CD4-positive, alpha-beta T cell treated with Interleukin-2 at 100 ng/mL for 4 hours (primary cell): Measurements from ENCODE around the gene NTN3.
"Not testable (repeated sequence)": the region's sequence is repeated elsewhere in the genome, so short reads cannot be mapped to it uniquely, and the experiment has no call there.

Experiments
- DNase-seq: peaks from one replicate; pipeline ENCODE4 v3.0.0-alpha.2; 2020; ENCODE audit warnings: low spot score

Gene NTN3

DNA sequence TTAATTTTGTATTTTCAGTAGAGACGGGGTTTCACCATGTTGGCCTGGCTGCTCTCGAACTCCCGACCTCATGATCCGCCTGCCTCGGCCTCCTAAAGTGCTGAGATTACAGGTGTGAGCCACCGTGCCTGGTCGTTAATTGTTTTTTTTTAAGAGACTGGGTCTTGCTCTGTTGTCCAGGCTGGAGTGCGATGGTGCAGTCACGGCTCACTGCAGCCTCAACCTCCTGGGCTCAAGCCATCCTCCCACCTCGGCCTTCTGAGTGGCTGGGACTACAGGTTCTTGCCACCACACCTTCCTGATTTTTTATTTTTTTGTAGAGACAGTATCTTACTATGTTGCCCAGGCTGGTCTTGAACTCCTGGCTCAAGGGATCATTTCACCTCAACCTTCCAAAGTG is 8.9 kb downstream of the NTN3 start:
- not testable (repeated sequence) for DNase-seq

DNA sequence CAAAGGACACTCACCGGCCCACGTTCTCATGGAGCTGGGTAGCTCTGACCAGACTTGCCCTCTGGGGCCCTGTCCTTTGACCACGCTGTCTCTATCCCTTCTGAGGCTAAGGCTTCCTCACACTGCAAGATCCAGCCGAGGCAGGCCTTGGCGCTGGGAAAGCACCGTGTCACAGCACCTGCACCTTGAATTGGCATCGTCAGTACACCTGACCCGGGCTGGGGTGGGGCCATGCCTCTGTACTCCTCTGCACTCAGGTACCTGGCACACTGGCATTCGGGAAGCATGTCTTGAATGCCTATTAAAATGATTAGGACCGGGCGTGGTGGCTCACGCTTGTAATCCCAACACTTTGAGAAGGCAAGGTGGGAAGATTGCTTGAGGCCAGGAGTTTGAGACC is 9.9 kb downstream of the NTN3 start:
- DNase-seq = no peak

DNA sequence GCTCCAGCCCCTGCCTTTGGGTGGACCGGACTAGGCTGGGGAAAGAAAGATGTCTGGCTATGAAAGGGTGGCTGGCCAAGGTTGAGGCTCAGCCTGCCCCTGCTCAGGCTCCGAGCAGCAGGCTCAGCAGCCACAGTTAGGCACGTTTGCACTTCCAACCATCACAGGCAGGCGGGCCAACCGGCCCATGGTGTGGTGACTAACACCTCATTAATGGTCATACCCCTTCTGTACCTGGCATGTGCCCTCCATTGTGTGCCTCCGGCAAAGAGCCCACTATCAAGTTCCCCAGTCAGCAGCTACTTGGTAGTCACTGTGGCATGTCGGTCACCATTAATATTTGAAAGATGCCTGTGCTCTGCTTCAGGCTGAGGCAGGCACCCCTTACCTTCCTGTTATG is 10.6 kb downstream of the NTN3 start:
- no peak for DNase-seq

DNA sequence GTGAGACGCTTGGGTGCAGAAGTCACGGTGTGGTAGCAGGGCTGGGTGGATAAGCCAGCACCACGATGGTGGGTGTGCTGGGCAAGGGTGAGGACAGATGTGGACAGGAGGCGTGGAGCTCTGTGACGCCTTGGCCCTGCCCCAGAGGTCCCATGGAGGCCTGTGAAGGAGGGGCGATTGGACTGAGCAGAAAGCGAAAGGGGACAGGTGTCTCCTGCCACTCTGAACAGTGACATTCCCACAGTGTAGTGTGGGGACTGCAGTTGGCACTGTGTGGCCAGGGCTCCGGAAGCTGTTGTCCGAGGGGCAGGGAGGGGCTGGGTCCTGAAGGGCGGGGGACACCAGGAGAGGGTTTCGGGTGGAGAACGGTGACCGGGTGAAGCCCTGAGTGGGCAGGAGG is 11.2 kb downstream of the NTN3 start:
- DNase-seq = no peak

DNA sequence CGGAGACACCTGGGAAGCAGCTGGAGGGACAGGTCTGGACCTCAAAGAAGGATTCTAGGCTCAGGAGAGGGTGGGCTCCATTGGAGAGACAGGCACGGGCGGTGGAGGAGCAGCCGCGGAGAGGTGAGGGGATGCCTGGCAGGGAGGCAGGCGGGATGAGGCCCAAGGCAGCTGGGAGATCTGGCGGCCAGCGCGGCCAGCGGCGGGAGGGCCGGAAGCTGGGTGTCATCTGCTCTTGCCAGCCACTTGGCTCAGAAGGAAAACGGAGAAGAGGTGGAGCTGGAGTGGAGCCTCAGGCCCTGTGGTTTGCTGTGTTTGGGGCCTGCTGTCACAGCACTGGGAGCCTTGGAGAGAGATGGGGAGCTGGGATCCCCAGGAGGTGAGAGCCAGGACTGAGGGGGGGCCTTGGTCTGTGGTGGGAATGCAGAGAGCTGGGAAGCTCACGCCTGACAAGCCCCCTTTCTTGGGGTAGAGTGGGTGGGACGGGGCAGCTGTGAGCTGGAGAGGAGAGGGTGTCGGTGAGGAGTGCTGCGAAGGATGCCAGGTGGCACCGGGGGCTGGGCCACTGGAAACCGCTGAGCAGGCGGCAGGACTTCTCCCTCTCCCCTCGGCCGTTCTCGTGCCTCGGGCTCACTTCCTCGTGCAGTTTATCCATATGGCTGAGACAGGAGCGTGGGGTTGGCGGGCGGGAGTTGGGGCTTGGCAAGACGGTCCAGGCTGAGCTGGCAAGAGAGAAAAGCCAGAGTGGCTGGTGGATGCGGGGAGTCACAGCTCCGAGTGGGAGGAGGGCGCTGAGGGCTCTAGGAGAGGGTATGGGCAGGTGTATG is 11.8 kb downstream of the NTN3 start:
- DNase-seq = no peak

DNA sequence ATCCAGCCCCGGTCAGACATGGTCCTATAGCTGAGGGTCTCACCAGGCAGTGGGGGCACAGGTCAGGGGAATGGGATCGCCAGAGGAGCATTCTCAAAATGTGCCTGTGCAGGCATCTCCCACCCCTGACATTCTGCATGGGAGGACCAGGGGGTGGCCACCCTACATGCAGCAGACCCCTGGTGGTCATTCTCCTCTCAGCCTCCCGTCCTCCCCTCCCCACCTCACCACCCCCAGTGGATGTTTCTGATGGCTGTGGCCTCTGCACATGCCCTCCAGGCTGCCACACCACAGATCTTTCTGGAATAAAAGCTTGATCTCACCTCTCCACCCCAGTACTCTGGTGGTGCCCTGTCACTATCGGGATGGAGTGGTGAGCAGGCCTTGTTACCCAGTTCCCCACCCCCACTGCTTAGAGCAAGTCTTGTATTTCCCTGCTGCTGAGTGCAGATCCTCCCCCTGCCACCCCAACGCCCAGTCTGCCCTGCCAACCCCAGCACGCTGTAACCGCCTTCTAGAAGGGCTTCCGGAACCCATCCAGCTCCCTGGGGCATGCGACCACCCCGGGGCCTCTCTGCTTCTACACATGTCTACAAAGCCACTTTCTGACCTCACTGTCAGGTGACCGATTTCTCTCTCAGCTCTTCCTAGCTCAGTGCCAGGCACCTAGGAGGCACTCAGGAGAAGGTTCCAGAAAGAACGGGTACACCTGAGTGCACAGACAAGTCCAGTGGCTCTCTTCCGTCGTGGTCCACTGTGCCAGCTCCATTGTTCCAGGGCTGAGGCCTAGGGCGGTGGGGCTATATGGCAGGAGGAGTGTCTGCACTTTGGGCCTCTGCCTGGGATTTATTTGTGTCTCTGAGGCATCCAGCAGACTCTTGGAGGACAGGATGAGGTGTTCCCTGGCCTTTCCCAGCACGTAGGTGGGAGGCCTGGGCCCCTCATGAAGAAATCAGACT is 13.1 kb downstream of the NTN3 start:
- DNase-seq = no peak

DNA sequence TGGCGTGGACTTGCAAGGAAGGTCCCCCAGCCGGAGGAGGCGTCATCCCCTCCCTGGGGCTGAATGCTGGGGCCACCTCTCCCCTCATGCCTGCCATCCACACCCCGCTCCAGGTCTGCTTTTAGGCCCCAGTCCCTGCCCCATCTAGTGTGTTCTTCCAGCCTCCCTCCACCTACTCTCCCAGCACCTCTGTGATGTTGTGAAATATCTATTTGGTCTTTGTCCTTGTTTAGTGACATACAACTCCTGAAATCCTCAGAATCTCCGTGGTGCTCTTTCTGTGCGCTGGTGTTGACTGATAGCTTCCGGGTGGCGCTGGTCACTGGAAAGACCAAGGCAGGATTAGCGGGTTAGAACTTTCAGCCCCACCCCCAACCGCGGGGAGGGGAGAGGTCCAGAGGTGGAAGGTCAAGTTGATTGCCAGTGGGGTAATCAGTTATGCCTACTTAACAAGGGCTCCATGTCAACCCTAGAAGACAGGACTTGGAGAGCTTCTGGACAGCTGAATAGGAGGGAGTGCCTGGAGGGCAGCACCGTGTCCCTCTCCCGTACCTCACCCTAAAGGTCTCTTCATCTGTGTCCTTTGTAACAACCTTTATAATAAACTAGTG is 13.9 kb downstream of the NTN3 start:
- DNase-seq = no peak

DNA sequence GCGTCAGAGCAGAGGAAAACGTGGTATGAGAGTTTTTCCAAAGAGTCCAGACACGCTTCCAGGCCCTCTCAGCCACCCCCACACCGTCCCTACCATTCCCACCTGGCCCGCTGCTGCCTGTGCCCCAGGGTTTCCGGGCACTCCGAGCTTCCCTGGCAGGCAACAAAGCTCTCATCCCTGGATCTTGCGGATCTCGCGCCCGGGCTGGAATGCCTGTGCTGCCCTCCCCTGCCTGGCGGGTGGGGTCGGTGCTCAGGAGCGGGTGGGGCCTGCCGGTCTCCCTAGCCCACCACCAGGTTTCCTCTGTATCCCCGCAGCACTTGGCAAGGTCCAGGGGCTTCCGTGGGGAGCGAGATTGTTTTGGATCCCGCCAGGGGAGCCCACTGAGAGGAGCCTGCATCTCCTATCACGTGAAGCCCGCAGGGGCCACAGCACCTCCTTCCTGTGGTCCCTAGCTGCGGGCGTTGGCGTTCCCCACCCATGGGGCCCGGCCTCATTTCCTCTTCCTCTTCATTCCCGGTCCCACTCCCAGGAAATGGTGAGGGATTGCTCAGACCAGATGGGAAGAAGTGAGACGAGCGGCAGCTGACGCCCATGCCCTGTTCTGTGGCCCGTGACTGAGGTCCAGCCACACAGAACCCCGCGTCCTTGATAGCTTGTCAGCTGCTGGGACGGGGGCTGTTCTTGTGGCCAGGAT is 14.9 kb downstream of the NTN3 start:
- no peak for DNase-seq

DNA sequence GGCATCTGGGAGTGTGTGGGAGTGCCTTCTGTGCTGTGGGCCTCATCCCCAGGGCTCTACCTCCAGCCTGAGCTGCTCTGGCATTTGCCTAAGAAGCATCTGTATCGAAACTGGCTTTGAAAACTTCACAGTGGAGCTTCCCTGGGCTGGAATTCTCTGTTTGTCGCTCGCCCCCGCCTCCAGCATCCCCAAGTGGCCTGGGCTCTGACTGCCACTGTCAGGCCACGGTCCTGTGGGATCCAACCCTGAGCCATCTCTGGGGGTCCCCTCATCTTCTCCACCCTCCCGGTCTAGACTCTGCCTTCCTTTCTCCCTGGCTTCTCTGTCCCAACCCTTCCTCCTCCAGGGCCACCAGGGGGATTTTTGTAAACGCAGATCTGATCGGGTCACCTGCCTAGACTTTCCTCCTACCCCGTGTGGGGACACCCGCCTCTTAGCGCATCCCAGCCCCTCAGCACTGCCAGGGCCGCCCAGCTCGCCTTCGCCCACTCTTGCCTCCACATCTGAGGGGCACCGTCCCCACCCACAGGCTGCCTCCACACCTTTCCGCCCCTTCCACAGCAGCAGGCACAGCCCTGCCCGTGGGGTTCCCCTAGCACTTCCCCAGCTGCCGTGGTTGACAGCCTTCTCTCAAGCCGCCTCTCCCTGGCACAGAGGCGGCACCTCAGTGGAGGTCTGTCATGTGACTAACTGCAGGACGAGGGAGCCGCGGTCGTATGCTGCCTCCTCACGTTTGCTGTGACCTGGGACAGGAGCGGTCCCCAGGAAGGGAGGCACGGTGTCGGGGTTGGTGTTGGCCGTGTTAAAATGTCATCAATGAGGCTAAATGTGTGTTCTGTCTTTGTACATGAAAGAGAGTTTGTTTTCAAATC is 15.8 kb downstream of the NTN3 start:
- peak; percentile 83 for DNase-seq

DNA sequence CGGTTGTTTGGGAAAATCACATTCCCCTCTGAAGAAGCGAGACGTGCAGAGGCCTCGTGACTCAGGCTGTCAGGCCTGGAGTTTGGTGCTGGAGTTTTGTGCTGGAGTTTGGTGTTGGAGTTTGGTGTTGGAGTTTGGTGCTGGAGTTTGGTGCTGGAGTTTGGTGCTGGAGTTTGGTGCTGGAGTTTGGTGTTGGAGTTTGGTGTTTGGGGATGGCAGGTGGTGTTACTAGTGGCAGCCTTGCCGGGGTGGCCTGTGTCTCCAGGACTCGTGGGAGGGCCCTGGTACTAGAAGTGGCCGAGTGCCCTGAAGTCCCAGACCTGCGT is 16.4 kb downstream of the NTN3 start:
- DNase-seq = no peak

DNA sequence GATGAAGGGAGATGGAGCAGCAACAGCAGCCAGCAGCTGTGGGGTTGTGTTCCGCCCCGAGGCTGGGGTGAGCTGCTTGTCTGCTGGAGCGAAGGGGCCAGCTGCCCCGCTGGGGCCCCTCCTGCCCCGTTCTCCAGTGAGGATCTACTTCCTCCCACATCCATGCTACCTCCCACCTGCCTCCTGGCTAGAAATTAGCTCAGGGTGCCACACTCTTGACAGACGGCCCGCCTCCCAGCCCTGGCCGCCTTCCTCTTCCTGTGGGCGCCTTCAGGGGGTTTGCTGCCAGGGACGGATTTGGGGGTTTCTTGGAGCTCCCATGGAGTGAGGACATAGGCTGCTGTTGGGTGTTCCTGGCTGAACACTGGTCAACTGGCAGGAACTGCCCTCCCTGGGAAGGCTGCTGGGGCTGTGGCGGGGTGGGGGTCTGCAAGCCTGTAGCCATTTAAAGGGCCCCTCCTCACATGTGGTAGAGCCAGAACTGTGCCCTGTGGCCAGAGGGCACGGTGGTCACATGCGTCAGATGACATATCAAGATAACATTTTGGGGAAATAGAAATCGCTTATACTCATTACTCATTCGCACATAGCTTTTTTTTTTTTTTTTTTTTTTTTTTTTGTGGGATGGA is 16.9 kb downstream of the NTN3 start:
- DNase-seq = no peak

DNA sequence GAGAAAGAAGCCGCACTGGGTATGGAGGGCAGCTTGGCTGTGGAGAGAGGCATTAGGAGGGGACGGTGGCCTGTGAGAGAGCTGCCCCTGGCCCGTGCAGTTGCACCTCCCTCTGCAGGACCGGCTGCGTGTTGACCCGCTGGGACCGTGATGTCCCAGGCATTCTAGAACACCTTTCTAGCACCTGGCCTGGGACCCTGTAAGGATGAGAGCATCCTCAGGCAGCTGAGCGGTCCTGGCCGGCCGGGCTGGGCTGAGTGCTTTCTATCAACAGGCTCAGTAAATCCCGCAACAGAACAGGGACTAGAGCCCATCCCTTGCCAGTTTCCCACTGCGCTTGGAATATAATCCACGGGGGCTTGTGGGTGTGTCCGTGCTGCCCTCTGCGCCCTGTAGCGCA is 18.5 kb downstream of the NTN3 start:
- DNase-seq = no peak

DNA sequence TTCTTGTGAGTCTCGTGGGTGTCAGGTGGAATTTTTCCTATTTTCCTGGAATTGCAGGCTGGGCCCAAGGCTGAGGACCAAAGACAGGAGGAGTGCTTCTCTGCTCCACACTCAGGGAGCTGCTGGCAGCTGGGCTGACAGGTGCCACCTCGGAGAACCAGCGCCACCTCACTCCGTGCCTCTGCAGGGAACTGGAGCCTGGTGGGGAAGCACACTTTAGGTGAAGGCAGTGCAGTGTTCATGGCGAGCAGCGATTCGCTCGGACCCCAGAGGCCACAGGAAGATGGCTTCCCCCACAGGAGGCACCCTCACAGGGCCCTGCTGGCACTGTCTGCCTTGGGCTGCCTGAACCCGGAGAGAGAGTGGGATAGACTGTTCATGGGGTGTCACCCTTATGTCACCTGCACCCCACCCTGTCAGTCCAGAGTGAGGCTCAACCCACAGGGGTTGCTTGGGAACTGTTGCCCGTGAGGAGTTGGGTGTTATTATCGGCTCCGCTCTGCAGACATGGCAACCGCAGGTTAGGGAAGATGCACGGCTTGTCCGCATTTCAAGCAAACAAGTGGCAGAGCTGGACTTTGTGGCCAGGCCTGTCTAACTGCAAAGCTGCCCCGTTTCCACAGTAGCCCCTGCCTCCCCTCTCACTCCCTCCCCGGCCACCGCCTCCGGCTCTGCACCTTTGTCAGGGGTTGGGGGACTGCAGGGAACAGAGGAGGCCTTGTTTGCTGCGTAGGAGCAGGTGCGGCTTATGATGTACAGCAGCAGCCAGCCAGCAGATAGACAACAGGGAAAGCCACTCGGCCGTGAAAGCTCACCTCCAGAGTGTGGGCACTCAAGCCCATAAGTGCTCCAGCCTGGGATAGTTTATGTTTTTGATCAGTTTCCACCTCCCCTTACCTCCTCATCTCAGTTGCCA is 19.4 kb downstream of the NTN3 start:
- DNase-seq = no peak

DNA sequence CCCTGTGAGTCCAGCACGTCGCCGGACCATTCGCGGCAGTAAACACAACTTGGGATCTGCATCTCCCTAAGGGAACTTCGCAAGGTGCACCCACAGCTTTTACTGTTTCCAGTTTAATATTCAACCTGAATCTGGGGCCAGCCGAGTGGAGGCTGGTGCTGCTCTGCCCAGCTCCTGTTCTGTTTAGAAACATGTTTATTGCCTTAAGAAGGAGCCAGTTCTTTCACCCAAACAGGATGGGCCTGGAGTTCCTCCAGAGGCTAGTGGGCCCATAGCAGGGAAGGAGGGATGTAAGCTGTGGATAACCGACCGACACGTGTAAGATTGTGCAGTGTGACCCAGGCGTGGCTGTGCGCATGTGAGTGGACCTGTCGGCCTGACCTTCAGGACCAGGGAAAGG is 21.2 kb downstream of the NTN3 start:
- DNase-seq = no peak

DNA sequence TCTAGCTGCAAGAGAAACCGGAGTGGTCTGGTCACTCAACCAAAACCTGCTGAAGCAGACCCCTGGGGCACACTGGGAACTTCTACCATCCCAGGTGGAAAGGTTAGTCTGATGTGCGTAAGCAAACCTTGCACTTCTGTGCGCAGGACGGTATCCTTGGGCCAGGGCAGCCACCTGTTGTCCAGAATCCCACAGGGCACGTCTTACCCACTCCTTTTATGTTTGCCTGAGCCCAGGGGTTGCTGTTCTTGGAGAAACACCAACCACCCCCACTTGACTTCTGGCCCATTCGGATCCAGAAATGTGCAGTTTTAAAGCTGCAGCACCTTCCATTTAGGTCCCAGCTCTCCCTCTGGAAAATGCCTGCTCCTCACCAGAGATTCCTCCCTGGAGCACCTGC is 22.5 kb downstream of the NTN3 start:
- no peak for DNase-seq

DNA sequence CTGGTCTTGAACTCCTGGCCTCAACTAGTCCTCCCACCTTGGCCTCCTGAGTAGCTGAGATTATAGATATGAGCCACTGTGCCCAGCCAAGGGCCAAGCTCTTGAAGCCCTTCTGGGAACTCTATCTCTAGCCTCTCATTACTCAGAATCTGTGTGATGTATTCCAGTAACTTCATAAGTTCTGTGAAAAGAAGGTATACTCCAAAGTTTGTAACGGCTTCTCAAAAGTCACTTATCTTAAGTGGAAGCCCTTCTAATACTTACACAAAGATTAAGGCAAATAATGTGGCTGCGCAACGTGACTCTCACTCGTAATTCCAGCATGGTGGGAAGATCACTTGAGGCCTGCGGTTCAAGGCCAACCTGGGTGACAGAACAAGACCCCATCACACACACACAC is 23.5 kb downstream of the NTN3 start:
- no peak for DNase-seq

DNA sequence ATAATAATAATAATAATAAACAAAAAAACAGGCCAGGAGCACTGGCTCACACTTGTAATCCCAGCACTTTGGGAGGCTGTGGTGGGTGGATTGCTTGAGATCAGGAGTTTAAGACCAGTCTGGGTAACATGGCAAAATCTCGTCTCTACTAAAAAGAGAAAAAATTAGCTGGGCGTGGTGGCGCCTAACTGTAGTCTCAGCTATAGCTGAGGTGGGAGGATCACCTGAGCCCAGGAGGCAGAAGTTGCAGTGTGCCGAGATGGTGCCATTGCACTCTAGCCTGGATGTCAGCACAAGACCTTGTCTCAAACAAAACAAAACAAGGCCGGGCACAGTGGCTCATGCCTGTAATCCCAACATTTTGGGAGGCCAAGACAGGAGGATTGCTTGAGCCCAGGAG is 23.9 kb downstream of the NTN3 start:
- no peak for DNase-seq

DNA sequence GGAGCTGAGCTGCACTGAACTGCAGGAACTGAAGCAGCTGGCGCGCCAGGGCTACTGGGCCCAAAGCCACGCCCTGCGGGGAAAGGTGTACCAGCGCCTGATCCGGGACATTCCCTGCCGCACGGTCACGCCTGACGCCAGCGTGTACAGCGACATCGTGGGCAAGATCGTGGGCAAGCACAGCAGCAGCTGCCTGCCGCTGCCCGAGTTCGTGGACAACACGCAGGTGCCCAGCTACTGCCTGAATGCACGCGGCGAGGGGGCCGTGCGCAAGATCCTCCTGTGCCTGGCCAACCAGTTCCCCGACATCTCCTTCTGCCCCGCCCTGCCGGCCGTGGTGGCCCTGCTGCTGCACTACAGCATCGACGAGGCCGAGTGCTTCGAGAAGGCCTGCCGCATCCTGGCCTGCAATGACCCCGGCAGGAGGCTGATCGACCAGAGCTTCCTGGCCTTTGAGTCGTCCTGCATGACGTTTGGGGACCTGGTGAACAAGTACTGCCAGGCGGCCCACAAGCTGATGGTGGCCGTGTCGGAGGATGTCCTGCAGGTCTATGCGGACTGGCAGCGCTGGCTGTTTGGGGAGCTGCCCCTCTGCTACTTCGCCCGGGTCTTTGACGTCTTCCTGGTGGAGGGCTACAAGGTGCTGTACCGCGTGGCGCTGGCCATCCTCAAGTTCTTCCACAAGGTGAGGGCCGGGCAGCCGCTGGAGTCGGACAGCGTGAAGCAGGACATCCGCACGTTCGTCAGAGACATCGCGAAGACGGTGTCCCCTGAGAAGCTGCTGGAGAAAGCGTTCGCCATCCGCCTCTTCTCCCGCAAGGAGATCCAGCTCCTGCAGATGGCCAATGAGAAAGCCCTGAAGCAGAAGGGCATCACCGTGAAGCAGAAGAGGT is 25.4 kb downstream of the NTN3 start:
- DNase-seq = no peak
